K562 (cell line): ENCODE measurements around the gene CCDC187. TPM values are rescaled to one million over a fixed set of nuclear protein-coding genes. Genes with fewer than 3 reads are reported as not detected.
A peak's percentile ranks its signal among the peaks of the same experiment; 100 is the strongest.

Experiments
- HCFC1 ChIP-seq: IDR thresholded peaks from 2 replicates; pipeline ENCODE4 v1.6.1; 2012; ENCODE audit warnings: low read depth, low read length, improper control_type of control experiment
- ILK ChIP-seq: fragments of 450-650 bp; IDR thresholded peaks from 2 replicates; pipeline ENCODE4 v1.6.1; 2016; ENCODE audit warnings: missing genetic modification characterization, low read depth, mild to moderate bottlenecking, missing compliant biosample characterization, moderate library complexity, borderline replicate concordance
- MTF1 ChIP-seq: fragments of 250-450 bp; sonication (Bioruptor Pico); IDR thresholded peaks from 2 replicates; pipeline ENCODE4 v1.9.0; 2021; ENCODE audit warnings: moderate library complexity, mild to moderate bottlenecking, inconsistent platforms, borderline replicate concordance
- MXI1 ChIP-seq: IDR thresholded peaks from 2 replicates; pipeline ENCODE4 v1.6.1; 2011; ENCODE audit warnings: low read depth, mild to moderate bottlenecking, improper control_type of control experiment, low read length
- NR4A1 ChIP-seq, 2 experiments: fragments of 250-450 bp in 1 of 2; fragments of 450-650 bp in 1 of 2; sonication (Bioruptor Pico) in 1 of 2; IDR thresholded peaks; 2 replicates each; pipeline versions ENCODE4 v1.4.0 to v1.6.1; 2016 to 2020; ENCODE audit warnings: mild to moderate bottlenecking in 2 of 2, missing compliant biosample characterization in 1 of 2, missing genetic modification characterization in 1 of 2, moderate library complexity in 1 of 2
- PRPF4 ChIP-seq: fragments of 200-400 bp; formaldehyde crosslinking; IDR thresholded peaks from one replicate; pipeline ENCODE4 v1.6.1; 2017; ENCODE audit warnings: low read length, low read depth, mild to moderate bottlenecking; ENCODE audit not compliant: insufficient read depth, poor library complexity, severe bottlenecking
- SMARCE1 ChIP-seq: fragments of 450-650 bp; IDR thresholded peaks from 2 replicates; pipeline ENCODE4 v1.7.1; 2016; ENCODE audit warnings: mild to moderate bottlenecking
- TGIF2 ChIP-seq: sonication (generic); formaldehyde crosslinking; IDR thresholded peaks from 2 replicates; pipeline ENCODE4 v1.8.1; 2022; ENCODE audit warnings: mild to moderate bottlenecking, missing genetic modification reagents, moderate library complexity
- ZKSCAN3 ChIP-seq: fragments of 250-450 bp; sonication (Bioruptor Pico); IDR thresholded peaks from 2 replicates; pipeline ENCODE4 v1.4.0; 2020
- ZNF668 ChIP-seq: fragments of 250-450 bp; sonication (Bioruptor Pico); IDR thresholded peaks from 2 replicates; pipeline ENCODE4 v1.8.0; 2022; ENCODE audit warnings: mild to moderate bottlenecking, inconsistent platforms
- ZNF699 ChIP-seq: fragments of 250-450 bp; sonication (Bioruptor Pico); IDR thresholded peaks from 2 replicates; pipeline ENCODE4 v1.8.0; 2021; ENCODE audit warnings: mild to moderate bottlenecking, moderate library complexity; ENCODE audit not compliant: insufficient replicate concordance
- polyA plus RNA-seq, 8 experiments: library from polyadenylated mRNA; depleted of rRNA in 4 of 8; stranded (reverse) in 5 of 8; unstranded in 3 of 8; fragments of >200 nt; fragmentation: Nextera tagmentation in 2 of 8; fragmentation: Illumina TruSeq in 1 of 8; extraction: Ambion mirVana in 2 of 8; extraction: Trizol in 1 of 8; gene quantifications; 2 replicates each; pipeline versions ENCODE4 v1.2.1 to v1.2.3, GENCODE V29; 2011 to 2014; ENCODE audit warnings: inconsistent platforms in 1 of 8, missing spikeins in 1 of 8
- total RNA-seq, 7 experiments: library from RNA; depleted of rRNA in 6 of 7; stranded (reverse); fragments of >200 nt in 6 of 7; fragmentation: Illumina TruSeq in 2 of 7; extraction: Trizol in 2 of 7; gene quantifications; 2 replicates each; pipeline versions ENCODE4 v1.2.1 to v1.2.3, GENCODE V29; 2011 to 2021; ENCODE audit warnings: low replicate concordance in 1 of 7
- TF ChIP-seq, protein P1 (sequence below): fragments of 250-450 bp; sonication (Bioruptor Pico); IDR thresholded peaks from 2 replicates; pipeline ENCODE4 v1.4.0; 2020; ENCODE audit warnings: mild to moderate bottlenecking, moderate library complexity
- TF ChIP-seq, protein P2 (sequence below): fragments of 450-650 bp; IDR thresholded peaks from 2 replicates; pipeline ENCODE4 v1.6.1; 2017; ENCODE audit warnings: antibody characterized with exemption, mild to moderate bottlenecking
- TF ChIP-seq, protein P3 (sequence below), 2 experiments: fragments of 250-450 bp in 1 of 2; fragments of 450-650 bp in 1 of 2; sonication (Bioruptor Pico) in 1 of 2; IDR thresholded peaks; 2 replicates each; pipeline versions ENCODE4 v1.6.1 to v1.8.0; 2016 to 2021; ENCODE audit warnings: mild to moderate bottlenecking in 2 of 2, moderate library complexity in 2 of 2, missing compliant biosample characterization in 1 of 2, missing genetic modification characterization in 1 of 2
- TF ChIP-seq, protein P4 (sequence below): IDR thresholded peaks from 2 replicates; pipeline ENCODE4 v1.6.1; 2014; ENCODE audit warnings: antibody characterized with exemption

CCDC187 gene
- total and polyA plus RNA-seq, 9 of the 15 experiments (the other 6 are each of a cell fraction or from before 2014, with no cell fraction given): not detected

- TF ChIP-seq, protein P1, sequence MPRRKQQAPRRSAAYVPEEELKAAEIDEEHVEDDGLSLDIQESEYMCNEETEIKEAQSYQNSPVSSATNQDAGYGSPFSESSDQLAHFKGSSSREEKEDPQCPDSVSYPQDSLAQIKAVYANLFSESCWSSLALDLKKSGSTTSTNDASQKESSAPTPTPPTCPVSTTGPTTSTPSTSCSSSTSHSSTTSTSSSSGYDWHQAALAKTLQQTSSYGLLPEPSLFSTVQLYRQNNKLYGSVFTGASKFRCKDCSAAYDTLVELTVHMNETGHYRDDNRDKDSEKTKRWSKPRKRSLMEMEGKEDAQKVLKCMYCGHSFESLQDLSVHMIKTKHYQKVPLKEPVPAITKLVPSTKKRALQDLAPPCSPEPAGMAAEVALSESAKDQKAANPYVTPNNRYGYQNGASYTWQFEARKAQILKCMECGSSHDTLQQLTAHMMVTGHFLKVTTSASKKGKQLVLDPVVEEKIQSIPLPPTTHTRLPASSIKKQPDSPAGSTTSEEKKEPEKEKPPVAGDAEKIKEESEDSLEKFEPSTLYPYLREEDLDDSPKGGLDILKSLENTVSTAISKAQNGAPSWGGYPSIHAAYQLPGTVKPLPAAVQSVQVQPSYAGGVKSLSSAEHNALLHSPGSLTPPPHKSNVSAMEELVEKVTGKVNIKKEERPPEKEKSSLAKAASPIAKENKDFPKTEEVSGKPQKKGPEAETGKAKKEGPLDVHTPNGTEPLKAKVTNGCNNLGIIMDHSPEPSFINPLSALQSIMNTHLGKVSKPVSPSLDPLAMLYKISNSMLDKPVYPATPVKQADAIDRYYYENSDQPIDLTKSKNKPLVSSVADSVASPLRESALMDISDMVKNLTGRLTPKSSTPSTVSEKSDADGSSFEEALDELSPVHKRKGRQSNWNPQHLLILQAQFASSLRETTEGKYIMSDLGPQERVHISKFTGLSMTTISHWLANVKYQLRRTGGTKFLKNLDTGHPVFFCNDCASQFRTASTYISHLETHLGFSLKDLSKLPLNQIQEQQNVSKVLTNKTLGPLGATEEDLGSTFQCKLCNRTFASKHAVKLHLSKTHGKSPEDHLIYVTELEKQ (CRISPR knock-in tag): no peak
- TF ChIP-seq, protein P2, sequence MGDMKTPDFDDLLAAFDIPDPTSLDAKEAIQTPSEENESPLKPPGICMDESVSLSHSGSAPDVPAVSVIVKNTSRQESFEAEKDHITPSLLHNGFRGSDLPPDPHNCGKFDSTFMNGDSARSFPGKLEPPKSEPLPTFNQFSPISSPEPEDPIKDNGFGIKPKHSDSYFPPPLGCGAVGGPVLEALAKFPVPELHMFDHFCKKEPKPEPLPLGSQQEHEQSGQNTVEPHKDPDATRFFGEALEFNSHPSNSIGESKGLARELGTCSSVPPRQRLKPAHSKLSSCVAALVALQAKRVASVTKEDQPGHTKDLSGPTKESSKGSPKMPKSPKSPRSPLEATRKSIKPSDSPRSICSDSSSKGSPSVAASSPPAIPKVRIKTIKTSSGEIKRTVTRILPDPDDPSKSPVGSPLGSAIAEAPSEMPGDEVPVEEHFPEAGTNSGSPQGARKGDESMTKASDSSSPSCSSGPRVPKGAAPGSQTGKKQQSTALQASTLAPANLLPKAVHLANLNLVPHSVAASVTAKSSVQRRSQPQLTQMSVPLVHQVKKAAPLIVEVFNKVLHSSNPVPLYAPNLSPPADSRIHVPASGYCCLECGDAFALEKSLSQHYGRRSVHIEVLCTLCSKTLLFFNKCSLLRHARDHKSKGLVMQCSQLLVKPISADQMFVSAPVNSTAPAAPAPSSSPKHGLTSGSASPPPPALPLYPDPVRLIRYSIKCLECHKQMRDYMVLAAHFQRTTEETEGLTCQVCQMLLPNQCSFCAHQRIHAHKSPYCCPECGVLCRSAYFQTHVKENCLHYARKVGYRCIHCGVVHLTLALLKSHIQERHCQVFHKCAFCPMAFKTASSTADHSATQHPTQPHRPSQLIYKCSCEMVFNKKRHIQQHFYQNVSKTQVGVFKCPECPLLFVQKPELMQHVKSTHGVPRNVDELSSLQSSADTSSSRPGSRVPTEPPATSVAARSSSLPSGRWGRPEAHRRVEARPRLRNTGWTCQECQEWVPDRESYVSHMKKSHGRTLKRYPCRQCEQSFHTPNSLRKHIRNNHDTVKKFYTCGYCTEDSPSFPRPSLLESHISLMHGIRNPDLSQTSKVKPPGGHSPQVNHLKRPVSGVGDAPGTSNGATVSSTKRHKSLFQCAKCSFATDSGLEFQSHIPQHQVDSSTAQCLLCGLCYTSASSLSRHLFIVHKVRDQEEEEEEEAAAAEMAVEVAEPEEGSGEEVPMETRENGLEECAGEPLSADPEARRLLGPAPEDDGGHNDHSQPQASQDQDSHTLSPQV: peak; percentile 52
- no peak for TF ChIP-seq ZNF668
- TF ChIP-seq HCFC1: peak; percentile 55
- no peak for TF ChIP-seq NR4A1 (CRISPR knock-in tag; IDR thresholded peaks at IDR 0.05)
- TF ChIP-seq NR4A1 (tag; IDR thresholded peaks at IDR 0.05): peak; percentile 48; the same call in 1 of the 2 replicates
- TF ChIP-seq ILK (tag): no peak
- TF ChIP-seq MXI1: peak; percentile 23; the same call in 1 of the 2 replicates
- peak; percentile 58; the same call in 1 of the 2 replicates for TF ChIP-seq TGIF2 (CRISPR knock-in tag)
- no peak for TF ChIP-seq SMARCE1
- no peak for TF ChIP-seq ZKSCAN3
- TF ChIP-seq, protein P3, sequence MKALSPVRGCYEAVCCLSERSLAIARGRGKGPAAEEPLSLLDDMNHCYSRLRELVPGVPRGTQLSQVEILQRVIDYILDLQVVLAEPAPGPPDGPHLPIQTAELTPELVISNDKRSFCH (CRISPR knock-in tag; IDR thresholded peaks at IDR 0.05): no peak
- TF ChIP-seq, protein P3 (tag; IDR thresholded peaks at IDR 0.05): peak; percentile 46; the same call in 1 of the 2 replicates
- no peak for TF ChIP-seq PRPF4
- TF ChIP-seq MTF1 (CRISPR knock-in tag): no peak
- TF ChIP-seq, protein P4, sequence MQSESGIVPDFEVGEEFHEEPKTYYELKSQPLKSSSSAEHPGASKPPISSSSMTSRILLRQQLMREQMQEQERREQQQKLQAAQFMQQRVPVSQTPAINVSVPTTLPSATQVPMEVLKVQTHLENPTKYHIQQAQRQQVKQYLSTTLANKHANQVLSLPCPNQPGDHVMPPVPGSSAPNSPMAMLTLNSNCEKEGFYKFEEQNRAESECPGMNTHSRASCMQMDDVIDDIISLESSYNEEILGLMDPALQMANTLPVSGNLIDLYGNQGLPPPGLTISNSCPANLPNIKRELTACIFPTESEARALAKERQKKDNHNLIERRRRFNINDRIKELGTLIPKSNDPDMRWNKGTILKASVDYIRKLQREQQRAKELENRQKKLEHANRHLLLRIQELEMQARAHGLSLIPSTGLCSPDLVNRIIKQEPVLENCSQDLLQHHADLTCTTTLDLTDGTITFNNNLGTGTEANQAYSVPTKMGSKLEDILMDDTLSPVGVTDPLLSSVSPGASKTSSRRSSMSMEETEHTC: peak; percentile 9; the same call in 1 of the 2 replicates
- TF ChIP-seq ZNF699 (CRISPR knock-in tag): no peak
Measured at GRCh38 chr9:136245219-136246150, 58.4 kb downstream of the CCDC187 start, which contains the start of gene QSOX2 (continued).
